ENCODE data around the gene TMEM191C.
"Not testable (repeated sequence)": the region's sequence is repeated elsewhere in the genome, so short reads cannot be mapped to it uniquely, and the experiment has no call there.

TMEM191C gene

GRCh38 chr22:21446128-21446826, 20.9 kb upstream of the TMEM191C start:
- DNase-seq: peak; percentile 51

- peak; percentile 42 for DNase-seq
Measured at GRCh38 chr22:21446827-21447690, 20.1 kb upstream of the TMEM191C start.

- peak; percentile 54 for DNase-seq
Measured at GRCh38 chr22:21447694-21448402, 19.3 kb upstream of the TMEM191C start.

- DNase-seq: peak; percentile 50
Measured at GRCh38 chr22:21448627-21449416, 18.4 kb upstream of the TMEM191C start.

GRCh38 chr22:21449531-21450319, 17.5 kb upstream of the TMEM191C start:
- DNase-seq: peak; percentile 46

GRCh38 chr22:21450320-21450831, 16.8 kb upstream of the TMEM191C start:
- peak; percentile 45 for DNase-seq

GRCh38 chr22:21450858-21451353, 16.3 kb upstream of the TMEM191C start:
- peak; percentile 38 for DNase-seq

- peak; percentile 37 for DNase-seq
Measured at GRCh38 chr22:21451545-21452520, 15.4 kb upstream of the TMEM191C start.

- DNase-seq: peak; percentile 11
Measured at GRCh38 chr22:21452666-21453065, 14.5 kb upstream of the TMEM191C start.

- not testable (repeated sequence) for DNase-seq
Measured at GRCh38 chr22:21454998-21455333, 12.2 kb upstream of the TMEM191C start.

- peak; percentile 49 for DNase-seq
Measured at GRCh38 chr22:21455334-21456089, 11.7 kb upstream of the TMEM191C start.

- DNase-seq: peak; percentile 51
Measured at GRCh38 chr22:21457023-21457787, 10.0 kb upstream of the TMEM191C start.

GRCh38 chr22:21462672-21463071, 4.5 kb upstream of the TMEM191C start:
- DNase-seq: not testable (repeated sequence)

GRCh38 chr22:21468194-21469096, 1.3 kb downstream of the TMEM191C start:
- peak; percentile 95 for DNase-seq

GRCh38 chr22:21469097-21469994, 2.2 kb downstream of the TMEM191C start:
- DNase-seq: peak; percentile 22

- not testable (repeated sequence) for DNase-seq
Measured at GRCh38 chr22:21472984-21473383, 5.8 kb downstream of the TMEM191C start.

Data from islet precursor cell (in vitro differentiated cells).